Measurements from ENCODE around the gene BZW2. TPM values are rescaled to one million over a fixed set of nuclear protein-coding genes. Genes with fewer than 3 reads are reported as not detected.

Gene BZW2
- total and polyA plus RNA-seq, 2 experiments from 2014 or later: 236 to 358 TPM

DNA sequence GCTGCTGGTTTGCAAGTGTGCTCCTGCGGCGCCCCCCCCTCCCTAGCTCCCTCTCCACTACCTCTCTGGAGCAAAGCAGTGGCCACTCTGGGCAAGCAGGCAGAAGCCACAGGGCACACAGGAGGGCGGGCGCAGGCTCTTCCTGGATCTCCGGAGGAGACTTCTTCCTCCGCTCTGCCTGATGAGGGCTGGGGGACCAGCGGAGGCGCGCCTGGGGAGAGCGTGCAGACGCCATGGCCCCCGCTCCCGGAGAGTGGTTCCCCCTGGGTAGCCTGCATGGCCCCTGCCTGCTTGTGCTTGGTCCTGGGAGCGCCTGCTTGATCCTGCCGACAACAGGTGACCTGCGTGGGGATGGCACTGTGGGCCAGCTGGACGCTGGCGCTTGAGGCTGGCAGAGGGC is 29.4 kb upstream of the BZW2 start:
- Histone ChIP-seq H3K27ac (no peak overlapping the region), H3K27me3 (no peaks in the 10 kb centered on the region), H3K9me3 (ENCODE audit: low read depth) (no peaks in the 10 kb centered on the region), H3K36me3 (peaks cover 40% of the 10 kb centered on the region), H3K4me1 (ENCODE audit: low read depth) (no peaks in the 10 kb centered on the region), H3K4me3 (no peak overlapping the region)
- DNase-seq (ENCODE audit: low read depth in 1 of 2, low spot score in 1 of 2): no peak
- TF ChIP-seq CTCF (IDR thresholded peaks at IDR 0.05; ENCODE audit: low read depth, low read length): no peak

DNA sequence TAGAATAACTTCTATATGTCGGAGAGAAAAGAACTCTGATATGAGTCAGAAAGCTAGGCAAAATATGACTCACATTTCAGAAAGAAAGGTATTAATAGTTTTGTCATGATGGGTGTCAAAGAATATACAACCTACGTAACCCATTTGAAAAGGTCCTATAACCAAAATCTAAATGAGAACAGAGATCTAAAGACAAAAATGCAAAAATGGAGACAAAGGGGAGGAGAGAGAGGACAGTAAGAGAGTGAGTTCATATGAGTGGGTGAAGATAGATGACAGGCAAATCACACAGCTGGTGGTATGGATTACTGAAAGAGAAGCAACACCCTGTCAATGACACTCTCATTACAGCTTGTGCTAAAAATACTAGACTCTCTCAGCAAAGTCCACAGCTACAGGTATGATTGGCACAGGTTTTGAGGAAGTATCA is 26.0 kb upstream of the BZW2 start:
- no peaks in the 10 kb centered on the region for H3K27me3 ChIP-seq
- H3K9me3 ChIP-seq (ENCODE audit: low read depth): no peaks in the 10 kb centered on the region
- no peak for DNase-seq (ENCODE audit: low read depth in 1 of 2, low spot score in 1 of 2)
- H3K27ac ChIP-seq: no peak overlapping the region
- peaks cover 44% of the 10 kb centered on the region for H3K36me3 ChIP-seq
- TF ChIP-seq CTCF (IDR thresholded peaks at IDR 0.05; ENCODE audit: low read depth, low read length): no peak
- H3K4me1 ChIP-seq (ENCODE audit: low read depth): no peaks in the 10 kb centered on the region
- H3K4me3 ChIP-seq: no peak overlapping the region

DNA sequence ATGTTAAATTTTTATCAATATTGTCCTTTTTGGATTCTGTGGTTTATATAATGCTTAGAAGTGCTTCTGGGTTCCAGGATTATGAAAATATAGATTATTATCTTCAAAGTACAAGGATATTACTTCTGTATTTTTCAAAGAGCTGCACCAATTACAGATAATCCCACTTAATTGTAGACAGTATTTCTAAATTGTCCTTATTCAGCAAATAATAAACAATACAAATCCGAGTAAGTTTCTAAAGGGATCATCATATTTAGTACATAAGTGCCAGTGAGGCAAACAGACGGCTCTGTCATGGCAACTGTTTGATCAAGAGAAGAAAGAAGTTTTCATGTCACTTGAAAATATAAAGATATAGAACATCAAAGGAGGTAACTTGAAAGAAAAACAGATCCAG is 19.6 kb upstream of the BZW2 start:
- Histone ChIP-seq H3K4me1 (ENCODE audit: low read depth) (no peaks in the 10 kb centered on the region), H3K4me3 (no peak overlapping the region), H3K36me3 (peaks cover 26% of the 10 kb centered on the region), H3K27me3 (no peaks in the 10 kb centered on the region), H3K9me3 (ENCODE audit: low read depth) (no peaks in the 10 kb centered on the region), H3K27ac (no peak overlapping the region)
- no peak for TF ChIP-seq CTCF (IDR thresholded peaks at IDR 0.05; ENCODE audit: low read depth, low read length)
- no peak for DNase-seq (ENCODE audit: low read depth in 1 of 2, low spot score in 1 of 2)

- H3K27me3 ChIP-seq: no peaks in the 10 kb centered on the region
- H3K4me3 ChIP-seq: no peak overlapping the region
- no peaks in the 10 kb centered on the region for H3K4me1 ChIP-seq (ENCODE audit: low read depth)
- no peak overlapping the region for H3K27ac ChIP-seq
- H3K36me3 ChIP-seq: peaks cover 25% of the 10 kb centered on the region
- peak in 1 of 2 donors; percentile 63 for DNase-seq (ENCODE audit: low read depth in 1 of 2, low spot score in 1 of 2)
- no peaks in the 10 kb centered on the region for H3K9me3 ChIP-seq (ENCODE audit: low read depth)
- no peak for TF ChIP-seq CTCF (IDR thresholded peaks at IDR 0.05; ENCODE audit: low read depth, low read length)
These were observed 18.7 kb upstream of the BZW2 start for GRCh38 chr7:16627236-16627635.

- no peak for TF ChIP-seq CTCF (IDR thresholded peaks at IDR 0.05; ENCODE audit: low read depth, low read length)
- no peak for DNase-seq (ENCODE audit: low read depth in 1 of 2, low spot score in 1 of 2)
- Histone ChIP-seq H3K4me1 (ENCODE audit: low read depth) (no peaks in the 10 kb centered on the region), H3K36me3 (peaks cover 11% of the 10 kb centered on the region), H3K4me3 (no peak overlapping the region), H3K9me3 (ENCODE audit: low read depth) (no peaks in the 10 kb centered on the region), H3K27me3 (no peaks in the 10 kb centered on the region), H3K27ac (no peak overlapping the region)
These were observed 15.3 kb upstream of the BZW2 start for GRCh38 chr7:16630654-16631053.

DNA sequence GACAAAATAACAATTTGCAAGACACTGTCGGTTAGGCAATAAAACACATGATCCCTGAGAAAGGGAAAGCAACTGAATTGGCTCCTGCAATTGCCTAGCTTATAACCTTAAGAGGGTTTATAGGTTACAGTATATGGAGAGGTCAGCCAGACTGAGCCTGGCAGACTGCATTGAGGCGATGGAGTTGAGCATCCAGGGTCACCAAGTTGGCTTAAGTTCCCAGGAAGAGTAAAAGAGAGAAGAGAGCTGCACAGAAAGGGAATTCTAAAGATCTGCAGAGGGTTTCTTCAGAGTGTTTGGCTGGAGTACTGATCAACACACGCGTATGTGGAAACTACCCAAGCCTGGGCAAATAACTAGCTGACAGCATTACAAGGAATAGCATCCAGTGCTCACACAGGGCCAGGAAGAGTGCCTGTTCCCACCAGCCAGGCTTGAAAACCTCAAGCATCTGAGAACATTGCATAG is 11.7 kb upstream of the BZW2 start:
- no peak overlapping the region for H3K4me3 ChIP-seq
- no peak for TF ChIP-seq CTCF (IDR thresholded peaks at IDR 0.05; ENCODE audit: low read depth, low read length)
- DNase-seq (ENCODE audit: low read depth in 1 of 2, low spot score in 1 of 2): peak in 1 of 2 donors; percentile 42
- no peaks in the 10 kb centered on the region for H3K9me3 ChIP-seq (ENCODE audit: low read depth)
- H3K4me1 ChIP-seq (ENCODE audit: low read depth): peaks cover 12% of the 10 kb centered on the region
- H3K36me3 ChIP-seq: peaks cover 14% of the 10 kb centered on the region
- no peak overlapping the region for H3K27ac ChIP-seq
- H3K27me3 ChIP-seq: no peaks in the 10 kb centered on the region

All from cardiac muscle cell (in vitro differentiated cells and primary cell).